GM19239 (cell line): ENCODE measurements around the gene BMAL1.

Source experiments
- DNase-seq: peaks from one replicate; pipeline ENCODE4 v3.0.0; 2011; ENCODE audit warnings: low spot score; ENCODE audit not compliant: insufficient read length
- FAIRE-seq: peaks from 2 replicates; lab custom pipeline; 2011; peaks lifted over from hg19 to GRCh38; lab: Jason Lieb, UNC

Gene BMAL1

GRCh38 chr11:13289081-13289480, 11.5 kb downstream of the BMAL1 start:
- no peak for DNase-seq

GRCh38 chr11:13290221-13290980, 12.8 kb downstream of the BMAL1 start:
- no peak for FAIRE-seq
- DNase-seq: no peak

More at GRCh38 chr11:13289081-13289480, 11.5 kb downstream of the BMAL1 start:
- no peak for FAIRE-seq

GRCh38 chr11:13291361-13291760, 13.8 kb downstream of the BMAL1 start:
- DNase-seq (no peak), FAIRE-seq (no peak)

GRCh38 chr11:13291800-13292199, 14.2 kb downstream of the BMAL1 start:
- DNase-seq (no peak), FAIRE-seq (no peak)

- no peak for DNase-seq
- no peak for FAIRE-seq
These were observed 15.4 kb downstream of the BMAL1 start for GRCh38 chr11:13292970-13293369.

GRCh38 chr11:13294178-13294577, 16.6 kb downstream of the BMAL1 start:
- no peak for DNase-seq
- FAIRE-seq: peak; percentile 78

- FAIRE-seq (no peak), DNase-seq (no peak)
These were observed 17.4 kb downstream of the BMAL1 start for GRCh38 chr11:13294771-13295579.

- FAIRE-seq (no peak), DNase-seq (no peak)
These were observed 19.8 kb downstream of the BMAL1 start for GRCh38 chr11:13297308-13297916.

- FAIRE-seq (no peak), DNase-seq (no peak)
These were observed 20.3 kb downstream of the BMAL1 start for GRCh38 chr11:13297917-13298356.

GRCh38 chr11:13298765-13299164, 21.2 kb downstream of the BMAL1 start:
- no peak for DNase-seq
- FAIRE-seq: no peak

GRCh38 chr11:13301522-13301921, 23.9 kb downstream of the BMAL1 start:
- DNase-seq (no peak), FAIRE-seq (peak; percentile 21)

GRCh38 chr11:13302420-13302958, 24.9 kb downstream of the BMAL1 start:
- FAIRE-seq: no peak
- no peak for DNase-seq

- FAIRE-seq (peak; percentile 61), DNase-seq (no peak)
These were observed 26.4 kb downstream of the BMAL1 start for GRCh38 chr11:13303668-13304649.

GRCh38 chr11:13304655-13305335, 27.2 kb downstream of the BMAL1 start:
- DNase-seq (no peak), FAIRE-seq (no peak)

- FAIRE-seq (no peak), DNase-seq (no peak)
These were observed 31.1 kb downstream of the BMAL1 start for GRCh38 chr11:13308704-13309103.

GRCh38 chr11:13309156-13309555, 31.6 kb downstream of the BMAL1 start:
- no peak for DNase-seq
- no peak for FAIRE-seq

GRCh38 chr11:13310443-13310842, 32.9 kb downstream of the BMAL1 start:
- FAIRE-seq (no peak), DNase-seq (no peak)

- FAIRE-seq (no peak), DNase-seq (no peak)
These were observed 34.0 kb downstream of the BMAL1 start for GRCh38 chr11:13311570-13311969.
